HG02623 (cell line): ENCODE results near the gene ADCY9.
"Not testable (repeated sequence)": the region's sequence is repeated elsewhere in the genome, so short reads cannot be mapped to it uniquely, and the experiment has no call there.

Experiments
- ATAC-seq: cut with Tn5 transposase; IDR thresholded peaks from one replicate; pipeline ENCODE4 v1.9.1; 2021; ENCODE audit warnings: moderate library complexity; ENCODE audit not compliant: unreplicated experiment

Gene ADCY9

GRCh38 chr16:4038448-4038847, 77.8 kb downstream of the ADCY9 start:
- ATAC-seq, result no peak

- ATAC-seq, result not testable (repeated sequence)
These were observed 79.3 kb downstream of the ADCY9 start for GRCh38 chr16:4036952-4037351.

GRCh38 chr16:4034963-4035362, 81.3 kb downstream of the ADCY9 start:
- ATAC-seq, result no peak

GRCh38 chr16:4033951-4034350, 82.3 kb downstream of the ADCY9 start:
- ATAC-seq, result no peak

GRCh38 chr16:4032768-4033167, 83.5 kb downstream of the ADCY9 start:
- ATAC-seq, result no peak

- no peak for ATAC-seq
These were observed 88.1 kb downstream of the ADCY9 start for GRCh38 chr16:4028144-4028543.

- no peak for ATAC-seq
These were observed 89.4 kb downstream of the ADCY9 start for GRCh38 chr16:4026854-4027253.

- ATAC-seq, result no peak
These were observed 90.8 kb downstream of the ADCY9 start for GRCh38 chr16:4025428-4025827.

- no peak for ATAC-seq
These were observed 94.3 kb downstream of the ADCY9 start for GRCh38 chr16:4021916-4022315.

- ATAC-seq, result no peak
These were observed 95.0 kb downstream of the ADCY9 start for GRCh38 chr16:4021070-4021779.

- ATAC-seq, result no peak
These were observed 96.9 kb downstream of the ADCY9 start for GRCh38 chr16:4019371-4019791.

GRCh38 chr16:4018391-4018790, 97.9 kb downstream of the ADCY9 start:
- ATAC-seq, result no peak

GRCh38 chr16:4017807-4018206, 98.4 kb downstream of the ADCY9 start:
- ATAC-seq, result no peak

GRCh38 chr16:4016658-4017057, 99.6 kb downstream of the ADCY9 start:
- ATAC-seq, result no peak

GRCh38 chr16:4016005-4016352, 100.3 kb downstream of the ADCY9 start:
- ATAC-seq, result no peak

- no peak for ATAC-seq
These were observed 100.8 kb downstream of the ADCY9 start for GRCh38 chr16:4015275-4016004.

- ATAC-seq, result no peak
These were observed 104.2 kb downstream of the ADCY9 start for GRCh38 chr16:4011940-4012629.

GRCh38 chr16:4011225-4011939, 104.9 kb downstream of the ADCY9 start:
- ATAC-seq, result no peak

- no peak for ATAC-seq
These were observed 105.8 kb downstream of the ADCY9 start for GRCh38 chr16:4010225-4011158.

GRCh38 chr16:4009177-4009576, 107.1 kb downstream of the ADCY9 start:
- ATAC-seq, result no peak
